Smooth muscle cell (in vitro differentiated cells): Measurements from ENCODE around the gene ANKRD23. TPM values are rescaled to one million over a fixed set of nuclear protein-coding genes. Genes with fewer than 3 reads are reported as not detected.

Experiments
- DNase-seq: peaks from one replicate; lab custom pipeline; 2025; ENCODE audit not compliant: unreplicated experiment; lab: John Stamatoyannopoulos, UW
- H2AFZ ChIP-seq: fragments of 200-600 bp; sonication (generic); 2 replicates; pipeline ENCODE4 v1.6.0; 2016; ENCODE audit warnings: antibody characterized with exemption, low read depth, mild to moderate bottlenecking
- H3F3A ChIP-seq: fragments of 200-600 bp; sonication (generic); 2 replicates; pipeline ENCODE4 v1.6.0; 2017; ENCODE audit warnings: antibody characterized with exemption, low read depth
- H3K27ac ChIP-seq: fragments of 200-600 bp; sonication (generic); 2 replicates; pipeline ENCODE4 v1.5.1; 2016; ENCODE audit warnings: low read depth, mild to moderate bottlenecking
- H3K27me3 ChIP-seq: fragments of 200-600 bp; sonication (generic); 2 replicates; pipeline ENCODE4 v1.6.1; 2016; ENCODE audit warnings: low read depth, mild to moderate bottlenecking
- H3K36me3 ChIP-seq: fragments of 200-600 bp; sonication (generic); 2 replicates; pipeline ENCODE4 v1.5.1; 2016; ENCODE audit warnings: low read depth
- H3K4me1 ChIP-seq: fragments of 200-600 bp; sonication (generic); 2 replicates; pipeline ENCODE4 v1.5.1; 2016; ENCODE audit warnings: low read depth
- H3K4me2 ChIP-seq: fragments of 200-600 bp; sonication (generic); 2 replicates; pipeline ENCODE4 v1.6.0; 2016; ENCODE audit warnings: mild to moderate bottlenecking
- H3K4me3 ChIP-seq: fragments of 200-600 bp; sonication (generic); 2 replicates; pipeline ENCODE4 v1.5.1; 2016; ENCODE audit warnings: mild to moderate bottlenecking
- H3K79me2 ChIP-seq: fragments of 200-600 bp; sonication (generic); 2 replicates; pipeline ENCODE4 v1.6.0; 2016; ENCODE audit warnings: low read depth, mild to moderate bottlenecking
- H3K9ac ChIP-seq: fragments of 200-600 bp; sonication (generic); 2 replicates; pipeline ENCODE4 v1.6.0; 2016; ENCODE audit warnings: low read depth
- H3K9me3 ChIP-seq: fragments of 200-600 bp; sonication (generic); replicated peaks from 2 replicates; pipeline ENCODE4 v1.5.1; 2016; ENCODE audit warnings: low read depth
- H4K20me1 ChIP-seq: fragments of 200-600 bp; sonication (generic); 2 replicates; pipeline ENCODE4 v1.6.0; 2016; ENCODE audit warnings: low read depth
- CTCF ChIP-seq: fragments of 200-600 bp; sonication (generic); IDR thresholded peaks from 2 replicates; pipeline ENCODE4 v1.5.1; 2017; ENCODE audit warnings: borderline replicate concordance, mild to moderate bottlenecking, antibody characterized with exemption; ENCODE audit not compliant: insufficient read depth, poor library complexity, severe bottlenecking
- WGBS: methylation state at CpG from one replicate; pipeline ENCODE4 v1.1.7; 2016; ENCODE audit warnings: low lambda C conversion rate; 5-methylcytosine and 5-hydroxymethylcytosine counted together
- polyA plus RNA-seq: library from polyadenylated mRNA; unstranded; fragments of >200 nt; fragmentation: Nextera tagmentation; extraction: Ambion mirVana; gene quantifications from 2 replicates; pipeline ENCODE4 v1.2.1, GENCODE V29; 2016
- total RNA-seq: library from RNA; depleted of rRNA; stranded (reverse); fragments of >200 nt; gene quantifications from 2 replicates; pipeline ENCODE4 v1.2.3, GENCODE V29; 2014

Gene ANKRD23
- total and polyA plus RNA-seq, 2 experiments from 2014 or later: 1.7 to 5.6 TPM

GRCh38 chr2:96880891-96881273 lies 37.1 kb upstream of the ANKRD23 start:
- no peaks in the 10 kb centered on the region for H3K36me3 ChIP-seq
- no peak for TF ChIP-seq CTCF
- WGBS: 83% methylated on average over 6 of the region's 6 CpGs

GRCh38 chr2:96879545-96880040 lies 35.8 kb upstream of the ANKRD23 start:
- Histone ChIP-seq H3F3A (peaks cover 8% of the 10 kb centered on the region), H3K27ac (no peak overlapping the region), H3K36me3 (no peaks in the 10 kb centered on the region), H3K79me2 (no peaks in the 10 kb centered on the region), H3K4me2 (no peak overlapping the region), H3K27me3 (no peaks in the 10 kb centered on the region), H2AFZ (no peak overlapping the region), H3K4me3 (no peak overlapping the region), H3K4me1 (peaks cover 40% of the 10 kb centered on the region), H3K9ac (no peak overlapping the region), H3K9me3 (no peaks in the 10 kb centered on the region), H4K20me1 (no peaks in the 10 kb centered on the region)
- TF ChIP-seq CTCF: no peak
- DNase-seq: no peak
- WGBS: 94% methylated on average over 18 of the region's 18 CpGs

More at GRCh38 chr2:96880891-96881273, 37.1 kb upstream of the ANKRD23 start:
- H3K4me1 ChIP-seq: peaks cover 30% of the 10 kb centered on the region
- no peak overlapping the region for H3K4me3 ChIP-seq
- DNase-seq: no peak
- H3K9ac ChIP-seq: no peak overlapping the region
- H3F3A ChIP-seq: peaks cover 3% of the 10 kb centered on the region
- no peaks in the 10 kb centered on the region for H3K9me3 ChIP-seq
- no peaks in the 10 kb centered on the region for H4K20me1 ChIP-seq
- no peaks in the 10 kb centered on the region for H3K79me2 ChIP-seq
- no peak overlapping the region for H3K27ac ChIP-seq
- H3K4me2 ChIP-seq: peak overlapping the region; percentile 68
- H2AFZ ChIP-seq: no peak overlapping the region
- H3K27me3 ChIP-seq: no peaks in the 10 kb centered on the region

- H3K79me2 ChIP-seq: no peaks in the 10 kb centered on the region
- no peak for TF ChIP-seq CTCF
- no peak overlapping the region for H2AFZ ChIP-seq
- H4K20me1 ChIP-seq: no peaks in the 10 kb centered on the region
- no peak overlapping the region for H3K27ac ChIP-seq
- peaks cover 40% of the 10 kb centered on the region for H3K4me1 ChIP-seq
- no peaks in the 10 kb centered on the region for H3K27me3 ChIP-seq
- no peak overlapping the region for H3K9ac ChIP-seq
- H3K9me3 ChIP-seq: no peaks in the 10 kb centered on the region
- no peak overlapping the region for H3K4me2 ChIP-seq
- no peaks in the 10 kb centered on the region for H3K36me3 ChIP-seq
- H3K4me3 ChIP-seq: no peak overlapping the region
- H3F3A ChIP-seq: peaks cover 12% of the 10 kb centered on the region
- WGBS: 95% methylated on average over 22 of the region's 22 CpGs
- no peak for DNase-seq
These were observed 35.1 kb upstream of the ANKRD23 start for GRCh38 chr2:96878796-96879544.

- Histone ChIP-seq H3K9me3 (no peaks in the 10 kb centered on the region), H3K27me3 (no peaks in the 10 kb centered on the region), H3K4me1 (peaks cover 46% of the 10 kb centered on the region), H3K36me3 (no peaks in the 10 kb centered on the region), H3K79me2 (no peaks in the 10 kb centered on the region), H3K27ac (no peak overlapping the region), H3F3A (peaks cover 16% of the 10 kb centered on the region), H3K4me2 (no peak overlapping the region), H2AFZ (no peak overlapping the region), H4K20me1 (no peaks in the 10 kb centered on the region), H3K9ac (no peak overlapping the region), H3K4me3 (no peak overlapping the region)
- TF ChIP-seq CTCF: no peak
- DNase-seq: no peak
- 93% methylated on average over 7 of the region's 7 CpGs for WGBS
These were observed 34.4 kb upstream of the ANKRD23 start for GRCh38 chr2:96878171-96878570.
